ENCODE data around the gene KRT13. TPM values are rescaled to one million over a fixed set of nuclear protein-coding genes. Genes with fewer than 3 reads are reported as not detected.
A peak's percentile ranks its signal among the peaks of the same experiment; 100 is the strongest.

The KRT13 gene
- total and polyA plus RNA-seq, 2 donors (not counting 1 experiment from before 2014, with no cell fraction given): not detected

DNA sequence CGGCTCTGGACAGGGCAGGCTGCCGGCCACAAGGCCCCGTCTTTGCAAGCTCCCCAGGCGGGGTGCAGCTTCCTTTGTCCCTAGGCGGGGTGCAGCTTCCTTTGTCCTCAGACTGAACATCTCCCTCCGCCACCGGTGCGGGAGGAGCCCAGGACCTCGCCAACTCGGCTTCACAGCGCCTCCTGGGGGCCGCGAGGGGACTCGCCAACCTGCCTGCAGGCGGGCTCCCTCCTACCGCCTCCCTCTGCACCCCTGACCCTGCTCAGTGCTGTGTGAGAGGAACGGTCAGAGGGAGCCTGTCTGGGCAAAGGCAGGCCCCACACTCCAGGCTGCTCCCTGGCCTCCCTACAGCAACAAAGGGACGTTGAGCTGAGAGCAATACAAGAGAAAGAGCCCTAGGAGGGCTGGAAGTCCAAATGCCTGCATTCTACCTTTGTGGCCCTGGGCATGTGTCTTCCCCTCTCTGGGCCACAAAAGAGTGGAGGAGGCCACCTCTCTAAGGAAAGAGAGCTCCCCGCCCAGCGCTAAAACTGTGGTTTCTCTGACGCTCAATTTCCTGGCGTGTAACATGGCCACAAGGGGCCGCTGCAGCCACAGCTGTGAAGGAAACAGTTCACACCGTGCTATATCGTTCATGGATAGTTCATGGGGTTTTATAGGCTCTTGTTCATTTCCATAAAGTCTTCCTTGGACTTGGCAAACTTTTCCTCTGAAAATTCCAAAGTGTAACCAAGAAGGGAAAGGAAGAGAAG, 43.6 kb upstream of the KRT13 start:
- 2% methylated on average over 21 of the region's 25 CpGs for WGBS (ENCODE audit: insufficient coverage)
- Histone ChIP-seq H3K36me3 (replicated peaks in 1 of 2; ENCODE audit: control extremely low read depth in 1 of 2, control insufficient read depth in 1 of 2, extremely low read depth in 1 of 2, insufficient read depth in 2 of 2, low read length in 1 of 2) (no peaks in the 10 kb centered on the region), H3K27ac (ENCODE audit: low read length in 2 of 2) (no peak overlapping the region), H3K9ac (ENCODE audit: low read length) (no peak overlapping the region), H3K79me2 (ENCODE audit: control insufficient read depth, insufficient read depth, low read length) (no peaks in the 10 kb centered on the region), H3K4me1 (ENCODE audit: control insufficient read depth in 2 of 2, insufficient read depth in 2 of 2, low read length in 2 of 2) (peaks cover 8 to 13% of the 10 kb centered on the region in 2 donors), H3K9me3 (ENCODE audit: control extremely low read depth in 1 of 3, control insufficient read depth in 2 of 3, insufficient read depth in 1 of 3, low read length in 2 of 3) (peaks cover 0 to 22% (median 0%) of the 10 kb centered on the region in 3 donors), H3K27me3 (replicated peaks in 1 of 4; ENCODE audit: control extremely low read depth in 1 of 4, control insufficient read depth in 3 of 4, insufficient read depth in 4 of 4, low read length in 3 of 4) (peaks cover 0 to 42% (median 7%) of the 10 kb centered on the region in 4 experiments), H2AFZ (ENCODE audit: insufficient read depth, low read depth, low read length, poor library complexity, severe bottlenecking) (peak overlapping the region; percentile 63), H3K4me3 (ENCODE audit: control extremely low read depth in 1 of 5, extremely low read depth in 1 of 5, insufficient read depth in 1 of 5, low read depth in 2 of 5, low read length in 4 of 5) (peak overlapping the region in 2 of 5 experiments; percentile 5 to 15), H4K20me1 (ENCODE audit: control insufficient read depth, insufficient read depth, low read length, poor library complexity, severe bottlenecking) (no peaks in the 10 kb centered on the region), H3K4me2 (replicated peaks; ENCODE audit: low read depth, low read length, poor library complexity, severe bottlenecking) (peak overlapping the region; percentile 70)
- no peak overlapping the region for H3K27ac Mint-ChIP-seq
- intact Hi-C loops (cut with micrococcal nuclease): loop anchor here (1.0 kb wide), 3 partner anchors 99 to 640 kb away; no protein-coding TSS in a partner anchor
- POLR2A ChIA-PET: no interaction called here
- CTCF ChIA-PET: interaction anchor here (0.6 to 4.5 kb wide), 31 partner anchors 9 to 1279 kb away, joined by 3 to 68 read pairs (median 4); no protein-coding TSS in a partner anchor
- H3K9me3 Mint-ChIP-seq (ENCODE audit: insufficient read depth): no peaks in the 10 kb centered on the region
- no peak for TF ChIP-seq EZH2 (IDR thresholded peaks at IDR 0.05; ENCODE audit: borderline replicate concordance, insufficient read depth, low read depth, low read length, poor library complexity, severe bottlenecking)
- TF ChIP-seq, protein P1, sequence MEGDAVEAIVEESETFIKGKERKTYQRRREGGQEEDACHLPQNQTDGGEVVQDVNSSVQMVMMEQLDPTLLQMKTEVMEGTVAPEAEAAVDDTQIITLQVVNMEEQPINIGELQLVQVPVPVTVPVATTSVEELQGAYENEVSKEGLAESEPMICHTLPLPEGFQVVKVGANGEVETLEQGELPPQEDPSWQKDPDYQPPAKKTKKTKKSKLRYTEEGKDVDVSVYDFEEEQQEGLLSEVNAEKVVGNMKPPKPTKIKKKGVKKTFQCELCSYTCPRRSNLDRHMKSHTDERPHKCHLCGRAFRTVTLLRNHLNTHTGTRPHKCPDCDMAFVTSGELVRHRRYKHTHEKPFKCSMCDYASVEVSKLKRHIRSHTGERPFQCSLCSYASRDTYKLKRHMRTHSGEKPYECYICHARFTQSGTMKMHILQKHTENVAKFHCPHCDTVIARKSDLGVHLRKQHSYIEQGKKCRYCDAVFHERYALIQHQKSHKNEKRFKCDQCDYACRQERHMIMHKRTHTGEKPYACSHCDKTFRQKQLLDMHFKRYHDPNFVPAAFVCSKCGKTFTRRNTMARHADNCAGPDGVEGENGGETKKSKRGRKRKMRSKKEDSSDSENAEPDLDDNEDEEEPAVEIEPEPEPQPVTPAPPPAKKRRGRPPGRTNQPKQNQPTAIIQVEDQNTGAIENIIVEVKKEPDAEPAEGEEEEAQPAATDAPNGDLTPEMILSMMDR (IDR thresholded peaks at IDR 0.05): peak; percentile 93
- H3K27me3 Mint-ChIP-seq: peaks cover 53% of the 10 kb centered on the region
- H3K4me3 Mint-ChIP-seq: peak overlapping the region; percentile 37
- ATAC-seq (ENCODE audit: low read depth): peak; percentile 80
- H3K4me1 Mint-ChIP-seq: peaks cover 8% of the 10 kb centered on the region
- peak; percentile 78 for DNase-seq

All from B cell (primary cell).